Panc1 (cell line): ENCODE results near the gene GALNT9.

Experiments used
- CTCF ChIP-seq: fragments of 450-650 bp; IDR thresholded peaks from 2 replicates; pipeline ENCODE4 v1.5.1; 2017; ENCODE audit warnings: mild to moderate bottlenecking
- POLR2AphosphoS5 ChIP-seq: IDR thresholded peaks from 2 replicates; pipeline ENCODE4 v1.6.1; 2012; ENCODE audit warnings: mild to moderate bottlenecking, low read depth, low read length, moderate library complexity
- REST ChIP-seq, 2 experiments: IDR thresholded peaks; 2 replicates each; pipeline ENCODE4 v1.6.1; 2011 to 2012; ENCODE audit warnings: low read depth in 2 of 2, control low read depth in 1 of 2, low read length in 1 of 2, mild to moderate bottlenecking in 1 of 2, moderate library complexity in 1 of 2; ENCODE audit not compliant: insufficient read depth in 1 of 2
- SIN3A ChIP-seq: IDR thresholded peaks from 2 replicates; pipeline ENCODE4 v1.6.1; 2012; ENCODE audit warnings: low read depth, mild to moderate bottlenecking, low read length, moderate library complexity, borderline replicate concordance; ENCODE audit not compliant: insufficient read depth
- TCF7L2 ChIP-seq: IDR thresholded peaks from 2 replicates; pipeline ENCODE4 v1.6.1; 2011; ENCODE audit warnings: mild to moderate bottlenecking, low read depth, low read length, inconsistent platforms

GRCh38 chr12:132345561-132346200, 16.3 kb upstream of the GALNT9 start:
- no peak for TF ChIP-seq CTCF
- no peak for TF ChIP-seq POLR2AphosphoS5
- TF ChIP-seq TCF7L2 = no peak
- TF ChIP-seq REST (IDR thresholded peaks at IDR 0.05; ENCODE audit: insufficient read depth in 1 of 2, low read depth in 2 of 2, low read length in 1 of 2) = no peak
- no peak for TF ChIP-seq SIN3A
